C4-2B (cell line): ENCODE data around the gene OSGIN1.

Source experiments
- H3K27ac ChIP-seq: fragments of 450-650 bp; 2 replicates; pipeline ENCODE4 v1.5.1; 2017
- CTCF ChIP-seq: fragments of 450-650 bp; conservative IDR thresholded peaks from 2 replicates; pipeline ENCODE4 v1.5.1; 2017; ENCODE audit warnings: mild to moderate bottlenecking
- ZFX ChIP-seq: fragments of 450-650 bp; IDR thresholded peaks from 2 replicates; pipeline ENCODE4 v1.6.1; 2017

Gene OSGIN1

GRCh38 chr16:83980794-83981193, 27.8 kb downstream of the OSGIN1 start:
- H3K27ac ChIP-seq: no peak overlapping the region
- no peak for TF ChIP-seq ZFX
- no peak for TF ChIP-seq CTCF

- TF ChIP-seq CTCF (no peak), ZFX (no peak)
- H3K27ac ChIP-seq: no peak overlapping the region
Observed at GRCh38 chr16:83981799-83982198, 28.8 kb downstream of the OSGIN1 start.

GRCh38 chr16:83983491-83983890, 30.5 kb downstream of the OSGIN1 start:
- TF ChIP-seq CTCF (no peak), ZFX (no peak)
- no peak overlapping the region for H3K27ac ChIP-seq

GRCh38 chr16:83989300-83989699, 36.3 kb downstream of the OSGIN1 start:
- no peak overlapping the region for H3K27ac ChIP-seq
- TF ChIP-seq CTCF (no peak), ZFX (no peak)

- H3K27ac ChIP-seq: no peak overlapping the region
- TF ChIP-seq ZFX: no peak
- no peak for TF ChIP-seq CTCF
Observed at GRCh38 chr16:83990492-83990891, 37.5 kb downstream of the OSGIN1 start.

GRCh38 chr16:83992624-83993023, 39.6 kb downstream of the OSGIN1 start:
- peak overlapping the region; percentile 10 for H3K27ac ChIP-seq
- no peak for TF ChIP-seq ZFX
- TF ChIP-seq CTCF: no peak

GRCh38 chr16:83994087-83994486, 41.0 kb downstream of the OSGIN1 start:
- TF ChIP-seq ZFX: no peak
- TF ChIP-seq CTCF: no peak
- no peak overlapping the region for H3K27ac ChIP-seq
